Ramos (cell line): ENCODE data around the gene BICRAL.
"Not testable (repeated sequence)": the region's sequence is repeated elsewhere in the genome, so short reads cannot be mapped to it uniquely, and the experiment has no call there.

Experiments used
- in situ Hi-C: fragments of 300-500 bp; cut with MboI; formaldehyde crosslinking; loops from one replicate; pipeline ENCODE4 v1.14.3; 2022; ENCODE audit warnings: low sequenced_read_pairs; ENCODE audit not compliant: unreplicated experiment

The BICRAL gene

DNA sequence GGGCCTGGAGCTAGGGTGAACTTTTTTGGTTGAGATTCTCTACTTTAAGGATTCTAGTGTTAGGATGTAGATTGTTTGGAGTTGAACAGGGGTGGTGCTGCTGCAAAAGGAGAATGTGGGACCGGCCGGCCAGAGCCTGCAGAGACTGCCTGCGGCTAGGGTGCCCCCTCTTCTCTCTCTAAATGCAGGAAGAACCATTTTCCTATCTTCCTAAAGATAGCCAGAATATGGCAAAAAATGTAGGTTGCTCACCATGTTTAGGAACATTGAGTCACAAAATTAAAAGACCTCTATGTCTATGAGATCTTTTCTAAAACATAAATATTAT, 39.5 kb downstream of the BICRAL start:
- in situ Hi-C loops = no loop called here

DNA sequence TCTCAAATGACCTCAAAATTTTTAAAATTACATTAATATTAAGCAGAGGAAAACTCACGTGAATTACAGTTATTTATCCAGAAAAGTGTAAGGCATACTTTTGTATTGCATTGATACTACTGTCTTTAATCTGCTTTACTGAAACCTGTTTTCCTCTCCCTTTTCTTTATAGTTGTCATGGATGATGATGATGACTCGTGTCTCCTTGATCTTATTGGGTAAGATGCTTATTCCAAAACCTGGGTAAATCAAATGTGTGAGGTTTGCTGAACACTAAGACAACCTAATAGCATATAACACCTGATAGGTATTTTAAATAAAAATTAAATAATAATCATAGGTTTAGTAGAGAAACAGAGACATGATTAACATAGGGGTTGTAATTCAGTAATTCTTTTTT, 40.0 kb downstream of the BICRAL start:
- in situ Hi-C loops = no loop called here

DNA sequence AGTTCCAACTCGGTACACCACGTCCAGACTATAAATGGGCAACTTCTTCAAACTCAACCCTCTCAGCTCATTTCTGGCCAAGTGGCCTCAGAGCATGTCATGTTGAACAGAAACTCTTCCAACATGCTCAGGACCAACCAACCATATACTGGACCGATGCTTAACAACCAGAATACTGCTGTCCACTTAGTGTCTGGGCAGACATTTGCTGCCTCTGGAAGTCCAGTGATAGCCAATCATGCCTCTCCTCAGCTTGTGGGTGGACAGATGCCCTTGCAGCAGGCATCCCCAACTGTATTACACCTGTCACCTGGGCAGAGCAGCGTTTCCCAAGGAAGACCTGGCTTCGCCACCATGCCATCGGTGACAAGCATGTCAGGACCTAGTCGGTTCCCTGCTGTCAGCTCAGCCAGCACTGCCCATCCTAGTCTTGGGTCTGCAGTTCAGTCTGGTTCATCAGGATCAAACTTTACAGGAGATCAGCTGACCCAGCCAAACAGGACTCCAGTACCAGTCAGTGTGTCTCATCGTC, 47.8 kb downstream of the BICRAL start:
- in situ Hi-C loops = no loop called here

DNA sequence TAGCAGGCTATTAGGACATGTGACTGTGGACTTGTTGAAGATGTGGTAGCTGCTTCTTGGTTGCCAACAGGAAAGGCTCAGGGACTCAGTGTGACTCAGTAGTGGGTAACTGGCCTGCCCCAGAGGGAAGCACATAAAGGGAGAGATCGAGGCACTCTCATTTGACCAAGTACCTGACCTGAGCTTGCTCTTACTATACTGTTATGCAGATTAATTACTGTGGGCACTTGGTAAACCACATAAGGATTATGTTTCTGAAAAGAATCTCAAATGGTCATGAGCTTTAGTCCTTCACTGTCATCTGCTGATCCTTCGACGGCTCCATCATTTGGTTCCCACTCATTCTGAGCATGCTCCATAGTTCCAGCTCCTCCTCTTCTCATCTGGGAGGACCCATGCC, 49.4 kb downstream of the BICRAL start:
- in situ Hi-C loops = no loop called here

DNA sequence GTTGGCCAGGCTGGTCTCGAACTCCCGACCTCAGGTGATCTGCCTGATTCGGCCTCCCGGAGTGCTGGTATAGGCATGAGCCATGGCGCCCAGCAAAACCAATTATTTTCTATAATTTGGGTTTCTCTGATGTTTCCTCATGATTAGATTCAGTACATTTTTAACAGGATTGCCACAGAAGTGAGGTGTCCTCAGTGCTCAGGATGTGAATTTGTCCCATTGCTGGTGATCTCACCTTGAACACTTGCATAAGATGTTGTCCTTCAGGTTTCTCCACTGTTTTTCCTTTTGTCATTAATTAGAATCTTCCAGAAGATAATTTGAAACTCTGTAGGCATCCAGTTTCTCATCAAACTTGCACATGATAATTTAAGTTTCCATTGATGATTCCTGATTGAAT, 52.2 kb downstream of the BICRAL start:
- in situ Hi-C loops = no loop called here

DNA sequence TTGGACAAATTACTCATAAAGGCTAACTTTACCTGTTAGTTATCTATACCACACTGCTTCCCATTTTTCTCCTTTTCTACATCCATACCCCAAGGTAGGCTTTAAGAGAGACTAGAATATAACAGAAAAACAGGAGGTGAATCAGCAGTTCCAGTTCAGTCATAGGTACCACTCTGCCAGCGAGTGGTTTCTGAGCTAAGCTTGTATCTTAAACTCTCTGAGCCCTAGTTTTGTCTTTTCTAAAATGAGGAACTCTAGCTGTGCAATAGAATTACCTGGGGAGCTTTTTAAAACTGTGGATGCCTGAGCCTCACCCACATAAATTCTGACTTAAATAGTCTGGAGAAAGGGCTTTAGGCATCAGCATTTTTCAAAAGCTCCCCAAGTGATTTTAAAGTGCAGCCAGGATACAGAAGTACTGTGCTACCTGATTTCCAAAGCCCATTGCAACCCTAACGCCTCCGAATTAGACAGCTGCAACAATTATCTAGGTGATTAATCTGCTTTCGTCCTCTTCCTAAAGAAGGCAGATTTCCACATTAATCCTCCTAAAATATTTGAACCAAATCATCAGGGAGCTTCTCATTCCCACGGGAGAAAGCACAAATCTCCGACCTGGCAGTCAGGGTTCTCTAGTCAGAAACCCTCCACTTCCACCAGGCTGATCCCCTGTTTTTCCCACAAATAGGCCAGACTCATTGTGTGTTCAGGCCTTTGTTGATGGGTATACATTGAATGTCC, 60.2 kb downstream of the BICRAL start:
- in situ Hi-C loops = no loop called here

DNA sequence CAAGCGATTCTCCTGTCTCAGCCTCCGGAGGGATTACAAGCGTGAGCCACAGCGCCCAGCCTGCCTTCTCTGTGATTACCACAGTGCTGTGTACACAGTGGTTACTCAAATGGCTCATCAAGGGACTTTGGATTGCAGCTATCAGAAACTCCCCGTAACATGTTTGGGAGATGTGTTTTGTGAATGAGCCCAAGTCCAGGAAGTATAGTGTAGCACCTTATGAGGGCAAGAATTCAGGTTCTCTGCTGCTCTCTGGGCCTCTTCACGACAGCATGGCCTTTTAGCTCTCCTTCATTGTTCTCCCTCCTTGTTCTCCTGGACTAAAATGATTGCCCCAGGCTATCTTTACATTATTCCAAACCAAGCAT, 63.5 kb downstream of the BICRAL start:
- in situ Hi-C loops = no loop called here

DNA sequence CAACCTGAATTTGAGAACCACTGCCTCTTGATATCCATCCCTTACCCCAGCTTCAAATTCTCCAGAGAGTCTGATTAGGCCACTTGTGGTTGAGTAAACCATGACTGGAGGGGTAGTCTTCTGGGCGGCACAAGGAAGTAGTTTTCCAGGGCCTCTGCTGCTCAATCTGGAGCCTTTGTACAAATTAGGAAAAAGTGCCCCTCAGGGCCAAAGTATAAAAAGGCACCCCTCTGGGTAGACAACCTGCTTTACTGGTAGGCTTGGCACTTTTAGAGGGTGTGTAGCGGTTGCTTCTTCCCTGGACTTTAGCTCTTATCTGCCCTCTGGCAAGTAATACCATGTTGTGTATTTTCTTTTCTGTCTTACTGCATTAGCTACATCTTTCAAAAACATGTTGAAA, 64.7 kb downstream of the BICRAL start:
- in situ Hi-C loops = no loop called here

DNA sequence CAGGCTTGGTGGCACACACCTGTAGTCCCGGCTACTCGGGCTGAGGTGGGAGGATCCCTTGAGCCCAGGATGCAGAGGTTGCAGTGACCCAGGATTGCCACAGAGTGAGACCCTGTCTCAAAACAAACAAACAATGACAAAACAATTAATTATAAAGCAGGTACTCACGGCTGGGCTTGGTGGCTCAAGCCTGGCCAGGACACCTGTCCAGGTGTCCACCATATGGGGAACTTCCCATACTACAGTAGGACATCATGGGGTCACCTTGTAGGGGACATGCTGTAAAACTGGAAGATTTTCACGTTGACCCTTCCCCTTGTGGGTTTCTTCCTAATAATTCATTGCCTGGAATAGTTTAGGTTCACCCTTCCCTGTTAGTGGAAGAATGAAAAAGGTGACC, 66.8 kb downstream of the BICRAL start:
- in situ Hi-C loops = no loop called here

DNA sequence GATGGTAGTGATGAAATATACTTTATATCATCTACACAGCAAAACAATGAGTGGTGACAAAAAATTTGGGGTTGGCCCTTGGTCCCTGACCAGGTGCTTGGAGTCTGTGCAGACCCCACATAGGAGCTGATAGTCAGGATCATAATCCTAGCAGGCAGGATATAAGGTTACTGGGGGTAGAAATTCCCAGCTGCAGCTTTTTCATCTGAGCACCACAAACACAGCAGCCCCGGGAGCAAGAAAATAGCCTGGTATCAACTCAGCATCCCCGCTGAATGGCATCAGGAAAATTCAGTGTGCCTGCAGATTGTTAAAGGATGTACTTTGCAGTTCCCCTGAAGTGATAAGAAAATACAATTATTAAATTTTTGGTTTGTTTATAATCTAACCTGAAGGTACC, 69.7 kb downstream of the BICRAL start:
- in situ Hi-C loops = no loop called here

DNA sequence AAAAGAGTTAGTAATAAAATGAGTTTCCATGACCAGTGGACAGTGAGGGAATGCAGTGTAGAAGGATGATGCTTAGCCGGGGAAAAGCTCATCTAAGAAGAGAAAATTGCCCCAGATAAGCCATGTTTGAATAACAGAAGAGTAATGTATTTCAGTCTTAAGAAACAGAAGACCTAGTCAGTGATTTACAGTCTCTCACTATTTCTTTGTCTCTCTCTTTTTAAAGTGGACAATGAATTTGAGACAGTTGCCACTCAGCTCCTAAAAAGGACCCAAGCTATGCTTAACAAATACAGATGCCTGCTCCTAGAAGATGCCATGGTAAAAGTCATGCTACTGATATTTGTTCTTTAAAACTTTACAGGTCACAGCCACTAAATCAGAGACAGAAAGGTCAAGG, 78.2 kb downstream of the BICRAL start:
- in situ Hi-C loops = no loop called here

DNA sequence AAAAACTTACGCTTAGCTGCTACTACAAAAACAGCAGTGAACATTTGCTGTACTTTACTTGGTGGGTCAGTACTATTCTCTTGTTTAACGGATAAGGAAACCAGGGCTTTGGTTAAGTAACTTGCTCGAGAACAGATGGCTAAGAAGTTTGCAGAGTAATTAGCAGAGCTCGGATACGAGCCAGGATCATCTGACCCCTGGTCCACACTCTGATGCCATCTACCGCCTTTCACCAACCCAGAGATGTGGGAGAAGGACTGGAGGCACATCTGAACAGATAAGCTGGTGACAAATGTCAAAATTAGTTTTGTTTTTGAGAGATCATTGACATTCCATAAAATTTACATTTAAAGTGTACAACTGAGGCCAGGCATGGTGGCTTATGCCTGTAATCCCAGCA, 78.6 kb downstream of the BICRAL start:
- in situ Hi-C loops = no loop called here

DNA sequence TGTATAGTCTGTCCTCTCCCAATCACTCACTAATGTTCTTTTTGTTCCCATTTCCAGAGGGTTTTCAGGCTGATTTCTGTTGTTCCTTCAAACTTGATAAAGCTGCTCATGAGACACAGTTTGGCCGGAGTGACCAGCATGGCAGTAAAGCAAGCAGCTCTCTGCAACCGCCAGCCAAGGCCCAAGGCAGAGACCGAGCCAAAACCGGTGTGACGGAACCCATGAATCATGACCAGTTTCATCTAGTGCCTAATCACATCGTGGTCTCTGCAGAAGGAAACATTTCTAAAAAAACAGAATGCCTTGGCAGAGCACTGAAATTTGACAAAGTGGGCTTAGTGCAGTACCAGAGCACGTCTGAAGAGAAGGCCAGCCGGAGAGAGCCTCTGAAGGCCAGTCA, 82.8 kb downstream of the BICRAL start:
- in situ Hi-C loops = no loop called here

DNA sequence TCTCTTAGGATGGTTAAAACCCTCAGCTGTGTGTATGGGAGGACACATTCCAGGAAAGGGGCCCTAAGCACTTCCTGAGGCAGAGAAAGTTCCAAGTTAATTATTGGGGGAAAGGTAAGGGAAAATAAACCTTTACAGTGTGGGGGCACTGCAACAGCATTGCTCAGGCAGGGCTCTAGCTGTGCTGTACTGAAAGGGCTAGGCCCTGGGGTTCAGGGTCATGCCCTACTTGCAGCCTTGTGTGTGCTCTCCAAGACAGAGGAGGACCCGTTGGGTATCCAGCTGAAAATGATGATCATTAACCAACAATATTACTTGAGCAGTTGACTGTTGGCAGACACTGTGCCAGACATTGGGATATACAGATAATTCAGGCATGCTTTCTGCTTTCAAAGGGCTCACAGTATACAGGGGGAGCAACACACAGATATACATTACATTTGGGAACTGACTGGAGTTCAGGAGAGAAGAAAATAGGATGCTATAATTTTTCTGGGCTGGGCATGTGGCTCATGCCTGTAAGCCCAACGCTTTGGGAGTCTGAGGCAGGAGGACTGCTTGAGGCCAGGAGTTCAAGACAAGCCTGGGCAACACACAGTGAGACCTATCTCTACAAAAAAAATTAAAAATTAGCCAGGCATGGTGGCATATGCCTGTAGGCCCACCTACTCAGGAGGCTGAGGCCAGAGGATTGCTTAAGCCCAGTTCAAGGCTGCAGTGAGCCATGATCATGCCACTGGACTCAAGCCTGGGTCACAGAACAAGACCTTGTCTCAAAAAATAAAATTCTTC, 88.5 kb downstream of the BICRAL start:
- in situ Hi-C loops = loop anchor here (10.0 kb wide), 1 partner anchor 316 kb away; no protein-coding TSS in a partner anchor

DNA sequence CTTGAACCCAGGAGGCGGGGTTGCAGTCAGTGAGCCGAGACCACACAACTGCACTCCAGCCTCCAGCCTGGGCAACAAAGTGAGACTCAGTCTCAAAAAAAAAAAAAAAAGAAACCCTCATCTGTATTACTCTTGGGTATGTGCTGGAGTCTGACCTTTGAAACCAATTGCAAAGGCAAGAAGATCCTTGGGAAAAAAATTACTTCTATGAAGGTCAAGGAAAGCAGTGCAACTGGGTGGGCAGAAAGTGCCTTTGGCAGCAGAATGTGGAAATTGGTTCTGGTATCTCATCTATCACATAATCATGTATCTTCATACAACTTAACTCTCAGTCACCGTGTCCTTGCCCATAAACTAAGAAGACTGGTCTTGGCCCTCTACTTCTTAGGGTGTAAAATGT, 89.9 kb downstream of the BICRAL start:
- in situ Hi-C loops = loop anchor here (10.0 kb wide), 1 partner anchor 317 kb away; no protein-coding TSS in a partner anchor

DNA sequence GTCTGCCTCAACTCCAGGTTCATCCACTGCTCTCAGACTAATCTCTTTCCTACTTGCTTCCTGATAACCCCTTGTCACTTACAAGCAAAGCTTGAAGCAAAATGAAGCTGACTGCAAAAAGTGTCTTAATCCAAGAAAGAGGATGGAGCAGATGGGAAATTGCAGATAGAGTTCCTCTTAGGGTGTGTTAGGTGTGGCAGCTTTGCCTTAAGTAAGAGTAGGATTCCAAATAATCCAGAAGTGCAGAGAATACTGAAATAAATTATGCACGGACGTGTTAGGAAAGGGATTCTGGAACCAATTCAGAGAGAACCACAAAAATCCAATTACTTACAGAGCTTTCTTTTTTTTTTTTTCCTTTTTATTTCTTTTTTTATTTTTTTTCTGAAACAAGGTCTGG, 91.5 kb downstream of the BICRAL start:
- in situ Hi-C loops = loop anchor here (10.0 kb wide), 1 partner anchor 319 kb away; no protein-coding TSS in a partner anchor

DNA sequence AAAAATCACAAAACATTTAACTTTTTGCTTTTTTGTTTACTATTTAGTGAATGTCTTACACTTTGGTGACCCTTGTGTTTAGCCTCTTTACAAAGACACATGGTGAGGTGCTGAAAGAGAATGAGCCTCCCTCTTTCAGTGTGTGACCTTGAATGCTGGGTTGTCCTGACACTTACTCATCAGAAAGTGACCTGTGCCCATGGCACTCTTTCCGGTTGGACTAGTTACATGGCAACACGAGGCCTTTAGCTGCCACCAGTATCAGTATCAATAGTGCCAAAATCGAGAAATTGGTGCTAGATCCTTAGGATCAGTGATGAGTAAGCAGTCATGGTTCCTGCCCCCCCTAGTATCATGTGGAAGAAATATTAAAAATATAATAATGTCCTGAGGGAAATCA, 95.8 kb downstream of the BICRAL start:
- in situ Hi-C loops = loop anchor here (5.0 to 10.0 kb wide), 2 partner anchors 215 to 323 kb away; no protein-coding TSS in a partner anchor

DNA sequence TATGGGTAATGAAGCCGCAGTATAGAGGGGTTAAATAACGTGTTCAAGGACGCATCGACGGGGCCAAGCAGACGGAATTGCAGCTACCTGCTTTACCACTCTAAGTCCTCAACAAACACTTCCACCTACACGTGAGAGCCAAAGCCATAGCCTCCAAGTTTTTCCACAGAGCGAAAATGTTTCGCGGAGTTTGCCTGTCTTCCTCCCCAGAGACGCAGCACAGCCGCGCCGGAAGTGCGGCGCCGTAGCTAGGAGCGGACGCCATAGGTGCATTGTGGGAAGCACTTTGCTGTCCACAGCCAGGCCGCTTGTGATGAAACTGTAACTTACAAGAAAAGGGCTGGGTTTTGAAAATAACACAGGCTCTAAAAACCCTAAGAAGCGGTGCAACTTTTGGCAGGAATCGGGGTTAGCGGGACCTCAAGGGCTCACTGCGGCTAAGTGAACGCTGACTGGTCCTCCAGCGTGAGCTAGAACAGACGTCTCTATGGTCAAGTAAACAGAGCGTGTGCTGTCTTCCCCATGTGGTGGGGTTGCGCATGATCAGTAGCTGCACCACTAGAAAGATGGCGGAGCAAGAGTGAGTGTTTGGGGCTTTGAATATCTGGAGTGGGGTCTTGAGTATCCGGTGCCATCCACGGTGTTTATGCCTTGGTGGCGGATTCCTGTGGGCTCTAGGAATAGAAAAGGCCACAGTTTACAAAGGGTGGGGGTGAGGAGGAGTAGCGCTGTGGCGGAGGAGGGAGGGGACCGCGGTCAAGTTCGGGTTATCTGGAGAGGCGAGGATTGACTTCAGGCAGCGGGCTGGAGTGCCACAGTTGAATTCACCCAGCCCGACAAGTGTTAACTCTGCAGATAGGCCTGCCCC, 97.8 kb downstream of the BICRAL start, which contains the start of gene RPL7L1:
Gene RPL7L1 (plus strand): TSS at position 245 of the 868 bp plus-strand sequence. CDS start 295 bp downstream, at position 540.
- in situ Hi-C loops = loop anchor here (5.0 to 10.0 kb wide), 2 partner anchors 217 to 325 kb away; no protein-coding TSS in a partner anchor

DNA sequence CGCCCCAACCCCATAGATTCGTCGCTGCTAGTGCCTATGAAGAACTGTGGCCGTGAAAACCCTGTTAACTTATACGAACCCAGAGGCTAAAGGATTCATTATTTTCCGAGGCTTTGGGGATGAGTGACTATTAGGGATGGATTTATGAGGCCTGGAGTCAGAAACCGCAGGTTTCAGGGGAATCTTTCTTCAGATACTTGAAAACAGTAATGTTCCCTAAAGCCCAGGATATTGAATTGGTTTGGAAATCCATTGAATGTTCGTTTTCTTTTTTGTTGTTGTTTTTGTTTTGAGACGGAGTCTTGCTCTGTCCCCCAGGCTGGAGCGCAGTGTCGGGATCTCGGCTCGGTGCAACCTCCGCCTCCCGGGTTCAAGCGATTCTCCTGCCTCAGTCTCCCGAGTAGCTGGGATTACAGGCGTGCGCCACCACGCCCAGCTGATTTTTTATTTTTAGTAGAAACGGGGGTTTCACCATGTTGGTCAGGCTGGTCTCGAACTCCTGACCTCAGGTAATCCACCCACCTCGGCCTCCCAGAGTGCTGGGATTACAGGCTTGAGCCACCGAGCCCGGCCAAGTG, 98.5 kb downstream of the BICRAL start:
- in situ Hi-C loops = not testable (repeated sequence)

DNA sequence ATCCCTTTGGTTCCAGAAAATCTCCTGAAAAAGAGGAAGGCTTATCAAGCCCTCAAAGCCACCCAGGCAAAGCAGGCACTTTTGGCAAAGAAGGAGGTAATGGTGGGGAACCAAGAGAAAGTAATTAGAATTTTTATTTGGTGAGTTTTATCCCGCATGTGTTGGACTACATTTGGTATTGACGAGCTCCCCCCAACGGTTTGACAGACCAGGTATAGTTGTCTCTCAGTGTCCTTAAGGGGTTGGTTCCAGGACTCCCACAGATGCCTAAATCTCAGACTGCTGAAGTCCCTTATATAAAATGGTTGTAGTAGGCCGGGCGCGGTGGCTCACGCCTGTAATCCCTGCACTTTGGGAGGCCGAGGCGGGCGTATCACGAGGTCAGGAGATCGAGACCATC, 99.0 kb downstream of the BICRAL start:
- in situ Hi-C loops = not testable (repeated sequence)
